Stimulated activated naive CD8-positive, alpha-beta T cell treated with anti-CD3 and anti-CD28 coated beads, Interleukin-15, Interleukin-2, amounts not matched to agents 100 U/mL and 50 U/mL, for 24 hours (primary cell): ENCODE measurements around the gene ZDHHC1.
"Not testable (repeated sequence)": the region's sequence is repeated elsewhere in the genome, so short reads cannot be mapped to it uniquely, and the experiment has no call there.

Source experiments
- ATAC-seq: fragments of 150-1000 bp; cut with Tn5 transposase; one replicate; pipeline ENCODE4 v1.10.0; 2021
- DNase-seq: peaks from one replicate; pipeline ENCODE4 v3.0.0; 2021

ZDHHC1 gene

DNA sequence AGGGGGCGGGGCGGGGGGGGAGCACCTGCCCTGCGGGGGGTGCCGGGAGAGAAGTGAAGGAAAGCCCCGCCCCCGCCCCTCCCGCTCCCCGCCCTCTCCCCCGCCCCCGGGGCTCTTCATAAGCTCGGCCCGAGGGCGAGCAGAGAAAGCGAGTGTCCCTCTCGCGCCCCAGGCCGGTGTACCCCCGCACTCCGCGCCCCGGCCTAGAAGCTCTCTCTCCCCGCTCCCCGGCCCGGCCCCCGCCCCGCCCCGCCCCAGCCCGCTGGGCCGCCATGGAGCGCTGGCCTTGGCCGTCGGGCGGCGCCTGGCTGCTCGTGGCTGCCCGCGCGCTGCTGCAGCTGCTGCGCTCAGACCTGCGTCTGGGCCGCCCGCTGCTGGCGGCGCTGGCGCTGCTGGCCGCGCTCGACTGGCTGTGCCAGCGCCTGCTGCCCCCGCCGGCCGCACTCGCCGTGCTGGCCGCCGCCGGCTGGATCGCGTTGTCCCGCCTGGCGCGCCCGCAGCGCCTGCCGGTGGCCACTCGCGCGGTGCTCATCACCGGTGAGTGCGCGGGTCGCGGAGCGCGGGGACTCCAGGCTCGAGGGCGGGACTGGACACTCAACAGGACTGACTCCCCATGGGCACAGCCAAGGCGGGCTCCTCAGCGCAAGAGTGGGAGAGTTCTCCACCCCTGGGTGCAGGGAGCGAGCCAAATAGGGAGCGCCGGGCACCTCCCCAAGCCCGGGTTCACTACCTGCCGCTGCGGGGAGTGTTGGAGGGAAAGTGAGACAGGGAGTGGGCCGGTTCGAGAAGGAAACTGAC lies 14.9 kb upstream of the ZDHHC1 start, which contains the start of gene HSD11B2:
Gene HSD11B2, plus strand, starts transcription at position 145 of the 798 bp plus-strand sequence. Its CDS starts 128 bp downstream, at position 273.
- DNase-seq: peak; percentile 39
- ATAC-seq: peak; percentile 48

DNA sequence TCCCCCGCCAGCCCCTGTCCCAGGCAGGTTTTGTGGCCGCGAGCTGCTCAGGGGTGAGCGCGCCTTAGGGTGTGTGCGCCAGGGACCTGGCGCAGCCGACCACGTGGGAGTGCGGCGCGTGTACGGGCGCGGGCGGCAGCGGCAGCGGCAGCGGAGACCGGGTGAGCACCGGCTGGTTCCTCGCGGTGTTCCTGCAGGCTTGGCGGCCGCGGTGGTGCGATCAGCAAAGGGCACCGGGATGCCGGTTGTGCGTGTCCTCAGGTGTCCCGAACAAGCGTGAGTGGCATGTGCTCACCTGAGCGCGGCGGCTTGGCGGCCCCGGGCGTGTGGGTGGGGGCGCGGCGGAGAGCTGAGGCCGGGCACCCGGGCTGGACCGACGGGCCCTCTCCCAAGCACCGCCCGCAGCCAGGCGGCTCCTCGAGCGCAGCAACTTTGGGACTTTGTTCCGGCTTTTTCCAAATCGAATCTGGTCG lies 14.3 kb upstream of the ZDHHC1 start:
- ATAC-seq (peak; percentile 26), DNase-seq (peak; percentile 45)

DNA sequence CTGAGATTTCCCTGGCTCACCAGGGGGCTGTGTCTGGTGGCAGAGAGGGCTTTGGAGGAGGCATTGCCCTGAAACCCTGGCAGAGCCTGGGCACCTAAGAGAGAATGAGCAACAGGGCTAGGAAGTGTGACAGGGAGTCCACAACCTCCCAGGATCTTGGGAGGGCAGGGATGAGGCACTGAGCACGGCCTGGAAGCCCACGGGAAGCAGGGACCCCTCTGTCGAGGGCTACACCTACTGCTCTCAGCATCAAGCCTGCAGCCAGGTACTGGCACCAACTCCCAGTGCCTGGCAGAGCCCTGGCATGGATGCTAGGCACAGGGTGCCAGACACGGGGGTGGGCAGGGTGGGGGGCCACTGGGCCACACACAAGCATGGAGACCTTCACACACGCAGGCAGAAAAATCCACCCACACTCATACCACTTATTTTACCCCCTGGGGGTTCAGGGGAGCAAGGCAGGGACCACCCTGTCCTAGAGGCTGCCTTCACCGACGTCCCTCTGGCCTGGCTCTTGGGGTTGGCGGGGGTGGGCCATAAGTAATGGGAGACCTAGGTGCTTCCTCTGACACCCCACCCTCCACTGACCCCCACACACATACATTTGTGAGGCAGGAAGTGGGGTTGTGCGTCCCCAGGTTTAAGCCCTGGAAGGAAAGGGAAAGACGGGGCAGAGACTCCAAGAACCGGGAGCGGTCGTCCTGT lies 13.7 kb upstream of the ZDHHC1 start:
- ATAC-seq (no peak), DNase-seq (no peak)

DNA sequence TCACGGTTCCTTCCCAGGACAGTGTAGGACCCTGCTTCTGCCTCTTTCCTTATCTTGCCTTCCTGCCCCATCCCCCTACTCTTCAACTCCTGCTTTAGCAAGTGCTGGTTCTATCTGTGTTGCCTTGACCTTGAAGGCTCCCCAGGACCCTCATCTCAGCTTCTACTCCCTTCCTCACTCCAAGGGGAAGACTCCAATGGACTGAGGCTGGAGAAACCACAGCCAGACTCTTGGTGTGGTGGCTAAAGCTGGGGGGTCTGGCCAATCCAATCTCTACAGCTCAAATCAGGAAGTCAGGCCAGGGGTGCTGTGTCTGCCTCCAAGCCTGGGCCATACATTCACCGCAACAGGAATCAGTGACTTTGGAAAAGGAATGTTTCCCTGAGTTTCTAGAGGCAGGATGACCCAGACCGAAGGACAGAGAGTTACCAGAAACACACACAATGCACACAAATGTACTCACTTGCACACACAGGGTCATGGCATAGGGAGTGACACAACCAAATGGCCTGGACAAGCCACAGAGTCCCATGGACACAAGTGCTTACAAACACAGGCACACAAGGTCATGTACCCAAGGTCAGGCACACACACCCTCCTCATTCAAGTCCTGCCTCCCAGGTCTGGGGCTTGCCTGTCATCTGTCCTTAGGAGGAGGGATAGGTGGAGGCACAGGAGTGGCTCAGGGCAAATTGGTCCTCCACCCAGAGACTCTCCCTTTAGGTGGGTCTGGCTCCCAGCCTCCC lies 12.9 kb upstream of the ZDHHC1 start:
- ATAC-seq (no peak), DNase-seq (no peak)

DNA sequence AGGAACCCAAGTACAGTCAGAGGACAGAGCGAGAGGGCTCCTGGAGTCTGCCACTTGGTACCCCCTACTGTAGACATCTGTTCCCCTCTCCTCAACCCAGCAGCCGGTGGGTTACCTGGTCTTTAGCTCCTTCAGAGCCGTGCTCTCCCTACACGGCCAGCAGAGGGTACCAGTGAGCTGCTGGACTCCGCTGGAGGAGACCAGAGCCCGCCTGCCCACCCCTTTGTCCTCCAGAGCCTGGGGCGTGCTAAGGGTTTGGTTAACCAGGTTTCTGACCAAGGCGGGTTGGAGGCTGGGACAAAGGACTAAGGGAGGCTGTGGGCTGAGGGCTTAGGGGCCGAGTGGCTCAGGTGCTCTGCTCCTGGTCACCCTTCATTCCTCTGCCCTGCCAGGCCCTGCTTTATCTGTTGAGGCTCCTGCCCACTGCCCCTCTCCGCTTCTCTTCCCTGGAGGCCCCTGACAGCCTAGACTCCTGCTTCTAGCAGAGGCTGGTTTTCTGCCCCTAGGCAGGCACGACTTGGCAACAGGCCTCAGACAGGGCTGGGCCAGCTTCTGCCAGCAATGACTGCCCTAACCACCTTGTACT lies 12.0 kb upstream of the ZDHHC1 start:
- DNase-seq (peak; percentile 78), ATAC-seq (peak; percentile 50)

DNA sequence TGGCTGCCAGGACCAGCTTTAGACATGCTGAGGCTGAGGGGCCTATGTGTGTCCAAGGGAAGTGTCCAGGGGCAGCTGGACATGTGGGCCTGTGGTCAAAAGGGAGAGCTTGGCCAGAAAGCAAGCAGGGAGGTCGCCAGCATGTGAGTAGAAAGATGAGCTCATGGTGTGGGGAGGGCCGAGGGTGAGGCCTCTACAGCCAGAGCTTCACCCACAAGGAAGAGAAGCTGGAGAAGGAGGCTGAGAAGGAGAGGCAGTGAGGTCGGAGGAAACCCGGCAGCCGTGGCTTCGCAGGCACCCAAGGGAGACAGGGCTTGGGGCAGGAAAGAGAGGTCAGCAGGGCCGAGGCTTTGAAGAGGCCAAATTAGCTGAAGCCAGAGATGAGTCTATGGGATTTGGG lies 10.7 kb upstream of the ZDHHC1 start:
- DNase-seq (no peak), ATAC-seq (no peak)

DNA sequence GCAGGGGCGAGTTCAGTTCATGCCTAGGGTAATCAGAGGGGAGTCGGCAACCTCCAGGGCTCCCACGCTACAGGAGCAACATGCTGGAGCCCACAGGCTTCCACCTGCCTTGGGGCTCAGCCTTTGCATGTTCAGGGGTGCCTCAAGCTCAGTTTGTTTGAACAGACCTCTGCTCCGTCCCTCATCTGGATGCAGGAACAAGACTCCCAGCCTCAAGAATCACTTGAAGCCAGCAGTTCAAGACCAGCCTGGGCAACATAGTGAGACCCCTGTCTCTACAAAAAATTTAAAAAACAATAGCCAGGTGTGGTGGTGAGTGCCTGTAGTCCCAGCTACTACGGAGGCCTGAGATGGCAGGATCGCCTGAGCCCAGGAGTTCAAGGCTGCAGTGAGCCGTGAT lies 9.7 kb upstream of the ZDHHC1 start:
- ATAC-seq (no peak), DNase-seq (no peak)

DNA sequence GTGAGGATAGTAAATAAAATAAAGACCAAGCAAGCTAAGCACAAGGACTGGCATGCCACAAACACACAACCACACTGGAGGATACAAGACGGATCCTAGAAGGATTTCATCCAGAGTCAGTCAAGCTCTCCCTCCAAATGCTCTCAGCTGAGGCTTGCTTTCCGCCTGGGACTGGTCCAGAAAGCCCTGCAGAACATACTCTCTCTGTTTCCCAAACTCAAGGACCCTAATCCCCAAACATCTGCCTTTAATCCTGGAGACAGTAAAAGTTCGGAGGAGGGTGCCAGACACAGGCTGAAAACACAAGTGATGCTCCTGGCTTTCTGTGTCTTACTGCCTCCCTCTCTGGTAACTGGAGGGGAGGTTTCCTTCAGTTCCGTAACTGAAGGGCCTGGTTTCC lies 9.3 kb upstream of the ZDHHC1 start:
- no peak for DNase-seq
- ATAC-seq: no peak

DNA sequence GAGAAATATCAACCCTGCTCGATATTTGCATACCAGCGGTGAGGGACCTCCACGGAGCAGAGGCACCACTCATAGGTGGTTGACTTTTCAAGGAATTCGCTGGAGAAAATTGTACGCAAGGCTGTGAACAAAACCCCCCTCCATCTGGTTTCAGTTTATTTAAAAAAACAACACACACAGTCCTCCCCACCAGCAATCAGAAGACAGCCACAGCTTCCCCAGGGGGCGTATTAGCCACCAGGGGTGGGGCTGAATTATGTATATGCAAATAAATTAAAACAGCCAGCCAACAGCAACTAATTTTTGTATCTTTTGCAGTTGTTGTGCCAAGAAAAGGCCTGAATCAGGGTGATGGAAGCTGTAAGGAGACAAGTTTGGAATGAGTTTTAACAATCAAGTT lies 8.8 kb upstream of the ZDHHC1 start:
- ATAC-seq (no peak), DNase-seq (no peak)

DNA sequence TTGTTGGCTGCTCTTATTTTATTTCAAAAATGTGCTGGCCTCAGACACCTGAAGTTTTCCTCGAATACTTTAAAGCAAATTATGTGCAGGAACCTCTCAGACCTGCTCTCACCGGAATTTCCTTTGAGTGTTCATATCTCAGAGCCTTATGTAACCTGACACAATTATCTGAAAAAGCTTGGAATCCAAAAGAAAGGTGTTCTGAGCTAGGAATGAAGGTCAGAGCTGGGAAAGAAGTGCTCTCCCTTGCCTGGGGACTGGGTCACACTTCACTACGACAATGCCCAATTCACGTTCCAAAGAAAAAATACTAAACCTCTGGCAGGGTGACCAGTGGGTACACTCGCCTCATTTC lies 8.0 kb upstream of the ZDHHC1 start:
- DNase-seq (no peak), ATAC-seq (no peak)

DNA sequence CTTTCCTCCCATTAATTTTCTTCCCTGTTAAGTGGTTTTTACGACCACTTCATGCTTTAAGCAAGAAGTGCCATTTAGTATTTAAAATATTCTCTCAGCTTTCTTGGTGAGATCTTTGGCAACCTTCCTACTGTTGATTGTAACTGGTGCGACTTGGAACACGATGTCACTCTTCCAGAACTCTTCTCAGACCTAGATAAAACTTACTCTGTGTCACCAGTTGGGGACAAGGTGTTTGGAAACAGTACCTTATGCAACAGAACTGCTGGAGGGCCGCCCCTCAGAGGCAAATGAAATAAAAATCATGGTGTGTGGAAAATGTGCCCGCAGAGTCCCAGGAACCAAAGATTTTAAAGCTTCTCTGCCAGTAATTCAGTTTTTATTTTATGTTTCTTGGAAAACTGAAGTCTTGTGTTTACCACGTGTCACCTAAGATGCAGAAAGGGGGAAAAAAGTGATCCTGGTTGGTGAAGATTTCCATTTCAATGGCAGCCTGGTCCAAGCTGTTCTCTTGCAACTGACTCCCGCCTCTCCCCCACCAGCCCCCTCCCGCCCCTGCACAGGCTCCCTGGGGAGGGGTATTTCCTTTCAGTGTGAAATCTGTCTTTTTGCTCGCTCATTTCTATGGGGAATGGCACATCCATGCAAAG lies 7.5 kb upstream of the ZDHHC1 start:
- DNase-seq: no peak
- ATAC-seq: no peak

DNA sequence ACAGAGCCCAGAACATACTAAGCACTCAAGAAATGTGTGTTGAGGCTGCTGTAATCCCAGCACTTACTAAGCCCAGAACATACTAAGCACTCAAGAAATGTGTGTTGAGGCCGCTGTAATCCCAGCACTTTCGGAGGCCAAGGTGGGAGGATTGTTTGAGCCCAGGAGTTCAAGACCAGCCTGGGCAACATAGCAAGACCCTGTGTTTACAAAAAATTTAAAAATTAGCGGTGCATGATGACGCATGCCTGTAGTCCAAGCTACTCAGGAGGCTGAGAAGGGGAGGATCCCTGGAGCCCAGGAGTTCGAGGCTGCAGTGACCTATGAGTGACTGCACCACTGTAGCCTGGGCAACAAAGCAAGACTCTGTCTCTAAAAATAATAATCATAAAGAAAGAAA lies 6.7 kb upstream of the ZDHHC1 start:
- DNase-seq: no peak

DNA sequence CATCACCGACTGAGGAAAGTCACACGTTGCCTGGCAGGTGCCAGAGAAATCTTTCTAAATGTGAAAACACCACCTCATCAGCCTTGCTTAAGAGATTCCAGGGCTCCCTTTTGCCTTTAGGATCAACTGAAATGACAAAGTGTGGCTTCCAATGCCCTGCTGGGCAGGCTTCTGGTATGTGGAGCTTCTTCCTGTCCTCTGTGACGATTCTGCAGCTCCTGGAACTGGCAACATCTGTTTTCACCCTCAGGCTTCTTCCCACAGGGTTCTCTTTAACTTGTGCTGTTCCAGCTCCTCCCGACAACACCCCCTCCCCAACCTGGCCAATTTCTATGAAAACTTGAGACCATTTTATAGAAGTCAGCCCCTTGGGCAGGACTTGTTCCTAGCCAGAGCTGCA lies 4.8 kb upstream of the ZDHHC1 start:
- no peak for DNase-seq
- no peak for ATAC-seq

More for the DNA sequence above, 6.7 kb upstream of the ZDHHC1 start:
- no peak for ATAC-seq

DNA sequence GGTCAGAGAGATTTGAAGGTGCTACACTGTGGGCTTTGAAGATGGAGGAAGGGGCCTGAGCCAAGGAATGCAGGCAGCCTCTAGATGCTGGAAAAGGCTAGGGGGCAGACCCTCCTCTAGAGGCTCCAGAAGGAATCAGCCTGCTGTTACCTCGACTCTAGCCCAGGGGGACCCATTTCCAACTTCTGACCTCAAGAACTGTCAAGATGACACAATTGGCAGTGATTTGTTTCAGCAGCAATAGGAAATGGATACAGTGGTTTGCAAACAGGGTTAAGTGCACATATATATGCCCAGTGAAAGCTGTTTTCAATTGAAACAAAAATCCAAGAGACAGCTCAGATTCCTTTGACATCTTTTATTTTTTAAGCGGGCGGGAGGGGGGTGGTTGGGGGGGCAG lies 3.7 kb upstream of the ZDHHC1 start:
- DNase-seq (no peak), ATAC-seq (no peak)

DNA sequence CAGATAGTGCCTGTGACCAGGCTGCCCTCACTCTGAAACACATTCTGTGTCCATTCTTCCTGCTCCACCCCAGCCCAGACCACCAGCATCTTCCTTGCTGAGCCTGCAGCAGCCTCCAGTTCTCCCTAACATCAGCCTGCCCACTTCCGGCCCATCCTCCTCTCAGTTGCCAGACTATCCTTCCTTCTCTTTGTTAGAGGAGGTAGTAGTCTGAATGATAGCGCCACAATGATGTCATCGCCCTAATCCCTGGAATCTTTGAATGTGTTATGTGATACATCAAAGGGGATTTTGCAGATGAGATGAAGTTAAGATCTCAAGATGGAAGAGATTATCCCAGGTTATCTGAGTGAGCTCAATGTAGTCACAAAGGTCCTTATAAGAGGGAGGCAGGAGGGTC lies 3.2 kb upstream of the ZDHHC1 start:
- DNase-seq (no peak), ATAC-seq (no peak)

DNA sequence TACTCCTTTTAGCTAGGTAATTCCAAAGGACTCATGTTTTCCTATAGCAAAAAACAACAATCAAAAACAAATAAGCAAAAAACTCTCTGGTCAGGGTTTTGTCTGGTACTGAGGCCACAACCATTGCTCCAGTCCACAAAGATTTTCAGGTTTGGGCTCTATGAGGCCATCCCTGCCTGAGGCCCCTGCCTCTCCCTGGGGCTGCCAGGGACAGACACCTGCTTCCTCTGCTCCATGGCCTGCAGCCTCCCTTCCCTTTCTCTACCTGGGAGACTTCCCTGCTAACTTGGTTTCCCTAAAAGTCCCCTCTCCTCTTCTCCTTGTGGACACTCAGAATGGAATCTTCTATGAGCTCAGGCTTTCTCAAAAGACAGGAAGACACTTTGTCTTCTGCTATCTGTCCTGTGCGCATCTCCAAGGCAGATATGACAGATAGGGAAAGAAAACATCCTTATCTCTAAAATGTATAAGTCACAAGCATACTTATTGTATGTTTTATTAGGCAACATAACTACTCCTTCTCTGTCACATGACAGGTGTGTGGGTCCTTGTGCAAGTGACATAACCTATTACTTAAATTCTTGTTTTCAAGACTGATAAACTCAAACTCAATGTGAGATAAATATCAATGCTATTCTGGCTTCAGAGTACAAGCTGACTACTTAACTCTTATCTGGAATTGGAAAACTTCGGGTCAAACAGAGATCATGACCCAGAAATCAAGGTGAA lies 1.2 kb upstream of the ZDHHC1 start:
- ATAC-seq (no peak), DNase-seq (no peak)

DNA sequence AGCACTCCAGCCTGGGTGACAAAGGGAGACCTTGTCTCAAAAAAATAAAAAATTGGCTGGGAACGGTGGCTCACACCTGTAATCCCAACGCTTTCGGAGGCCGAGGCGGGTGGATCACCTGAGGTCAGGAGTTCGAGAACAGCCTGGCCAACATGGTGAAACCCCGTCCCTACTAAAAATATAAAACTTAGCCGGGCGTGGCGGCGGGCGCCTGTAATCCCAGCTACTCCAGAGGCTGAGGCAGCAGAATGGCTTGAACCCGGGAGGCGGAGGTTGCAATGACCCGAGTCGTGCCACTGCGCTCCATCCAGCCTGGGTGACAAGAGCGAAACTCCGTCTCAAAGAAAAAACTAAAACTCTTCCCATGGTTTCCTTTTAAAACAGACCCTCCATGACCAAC lies 856 bp downstream of the ZDHHC1 start:
- not testable (repeated sequence) for ATAC-seq, DNase-seq

DNA sequence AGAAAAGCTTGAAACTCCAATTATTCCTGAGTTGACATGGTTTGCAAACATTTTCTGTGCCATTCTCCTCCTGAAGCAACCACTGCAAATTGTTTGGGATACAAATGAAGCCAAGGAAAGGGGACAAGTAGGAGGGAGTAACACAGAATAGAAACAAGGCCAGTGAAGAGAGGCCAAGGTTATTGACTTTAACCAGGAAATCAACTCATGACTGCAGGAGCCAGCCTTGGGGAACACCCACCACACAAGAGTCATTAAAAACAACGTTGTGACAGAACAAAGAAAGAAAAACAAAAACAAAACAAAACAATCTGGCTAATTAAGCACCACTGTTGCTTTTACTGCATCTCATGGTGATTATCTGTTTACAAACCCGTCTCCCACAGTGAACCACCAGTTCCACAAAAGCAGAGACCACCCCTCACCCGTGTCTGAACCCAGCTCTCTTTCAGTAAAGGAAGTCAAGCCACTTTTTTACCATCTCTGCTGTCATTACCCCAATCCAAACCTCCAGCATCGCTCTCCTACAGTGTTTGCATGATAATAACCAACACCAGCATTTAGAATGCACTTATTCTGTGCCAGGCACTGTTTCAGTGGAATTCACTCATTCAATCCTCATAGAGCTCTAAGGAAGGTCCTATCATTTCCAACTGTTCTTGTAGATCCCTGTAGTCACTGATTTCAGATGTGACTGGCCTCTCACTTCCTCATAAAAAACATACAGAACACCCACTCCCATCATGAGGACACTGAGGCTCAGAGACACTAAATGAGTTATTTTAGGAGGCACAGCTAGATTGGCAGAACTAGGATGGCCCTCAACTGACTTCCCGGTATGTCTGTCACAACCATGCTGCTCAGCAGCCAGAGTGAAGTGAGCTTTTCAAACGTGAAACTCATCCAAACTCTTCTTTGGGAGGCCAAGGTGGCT lies 2.0 kb downstream of the ZDHHC1 start:
- no peak for ATAC-seq

DNA sequence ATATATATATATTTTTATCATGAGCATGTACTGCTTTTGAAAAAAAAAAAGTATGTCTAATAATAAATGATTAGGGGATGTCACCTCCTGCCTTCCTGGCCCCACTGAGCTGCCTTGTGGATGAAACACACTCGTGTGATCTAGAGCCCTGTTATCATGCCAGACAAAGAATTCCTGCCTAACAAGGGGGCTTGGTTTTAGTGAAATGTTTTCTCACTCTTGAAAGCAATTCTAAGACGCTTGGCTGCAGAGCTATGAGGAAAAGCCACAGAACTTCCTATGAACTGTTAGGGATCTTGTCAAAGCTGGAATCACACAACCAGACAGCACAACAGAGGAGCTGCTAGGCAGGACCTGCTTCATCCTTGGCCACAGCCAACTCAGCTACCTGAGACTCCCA lies 4.0 kb downstream of the ZDHHC1 start:
- no peak for DNase-seq
- ATAC-seq: no peak

More for the DNA sequence above, 2.0 kb downstream of the ZDHHC1 start:
- DNase-seq: no peak

DNA sequence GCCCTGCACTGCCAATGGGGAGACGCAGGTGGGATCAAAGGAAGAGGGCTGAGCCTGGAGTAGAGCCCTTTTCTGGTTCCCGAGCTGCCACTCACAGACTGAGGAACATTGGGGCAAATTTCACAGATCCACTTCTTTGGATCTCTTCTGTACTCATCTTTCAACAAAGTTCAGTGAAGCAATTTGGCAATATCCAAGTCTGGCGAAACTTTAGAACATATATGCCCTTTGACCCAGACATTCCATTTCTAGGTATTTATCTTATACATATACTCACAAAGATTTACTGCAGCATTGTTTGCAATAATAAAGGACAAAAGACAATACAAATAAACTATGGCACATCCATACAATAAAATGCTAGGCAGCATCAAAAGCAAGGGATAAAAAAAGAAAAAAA lies 4.9 kb downstream of the ZDHHC1 start:
- no peak for DNase-seq
- ATAC-seq: no peak
